GM19397 (cell line): Measurements from ENCODE around the gene TBC1D2.
"Not testable (repeated sequence)": the region's sequence is repeated elsewhere in the genome, so short reads cannot be mapped to it uniquely, and the experiment has no call there.

Source experiments
- ATAC-seq: cut with Tn5 transposase; IDR thresholded peaks from one replicate; pipeline ENCODE4 v1.9.1; 2021; ENCODE audit warnings: mild to moderate bottlenecking, moderate library complexity; ENCODE audit not compliant: unreplicated experiment

Gene TBC1D2

GRCh38 chr9:98271479-98271878 is 16.0 kb upstream of the TBC1D2 start:
- ATAC-seq = no peak

- not testable (repeated sequence) for ATAC-seq
Observed at GRCh38 chr9:98270284-98270683, 14.8 kb upstream of the TBC1D2 start.

DNA sequence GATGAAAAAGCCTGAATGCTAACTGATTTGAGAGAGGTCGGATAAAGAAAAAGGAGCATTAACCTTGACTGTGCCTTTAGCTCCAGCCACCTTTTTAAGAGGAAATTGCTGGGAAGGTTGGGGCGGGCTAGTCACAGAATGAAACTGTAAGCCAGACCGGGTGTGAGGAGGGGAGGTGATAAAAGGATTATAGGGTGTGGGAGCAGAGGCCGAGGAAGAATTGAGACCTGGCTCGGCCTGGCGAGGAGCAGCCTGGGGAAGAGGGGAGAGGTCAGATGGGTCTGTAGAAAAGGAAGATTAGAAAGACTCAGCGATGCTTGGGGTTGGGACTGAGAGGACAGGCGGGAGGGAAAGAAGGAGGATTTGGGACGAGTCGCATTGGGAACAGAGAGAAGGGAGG is 14.2 kb upstream of the TBC1D2 start:
- ATAC-seq = not testable (repeated sequence)

DNA sequence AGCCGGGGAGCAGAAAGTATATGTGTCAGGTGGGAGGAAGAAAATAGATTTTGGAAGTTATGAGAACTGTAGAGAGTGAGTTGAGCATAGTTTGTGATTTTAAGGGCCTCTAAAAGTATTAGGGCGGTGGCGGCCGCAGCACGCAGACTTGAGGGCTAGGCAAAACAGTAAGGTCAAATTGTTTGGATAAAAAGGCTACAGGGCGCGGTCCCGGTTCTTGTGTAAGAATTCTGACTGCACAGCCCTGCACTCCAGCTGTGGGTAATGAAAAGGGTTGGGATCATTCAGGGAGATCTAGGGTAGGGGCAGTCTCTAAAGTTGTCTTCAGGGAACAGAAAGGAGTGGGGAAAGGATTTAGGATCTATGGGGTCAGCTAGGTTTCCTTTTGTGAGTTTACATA is 12.1 kb upstream of the TBC1D2 start:
- not testable (repeated sequence) for ATAC-seq

DNA sequence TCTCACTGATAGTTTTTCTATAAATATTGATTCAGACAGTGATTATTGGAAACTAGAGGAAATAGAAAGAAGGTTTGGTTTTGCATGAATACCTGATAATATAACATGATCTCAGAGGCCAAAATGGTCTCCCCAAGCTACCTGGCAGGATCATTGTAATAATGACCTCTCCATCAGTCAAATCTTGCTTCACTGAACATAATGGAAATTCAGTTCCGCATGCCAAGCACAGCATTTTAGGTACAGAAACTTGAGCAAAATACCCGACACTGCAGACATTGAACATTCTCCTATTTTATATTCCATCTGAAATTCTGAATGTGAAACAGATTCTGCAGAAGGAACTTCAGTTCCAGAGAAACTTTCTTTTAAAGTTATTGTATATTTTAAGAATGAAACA is 9.1 kb upstream of the TBC1D2 start:
- ATAC-seq = no peak

DNA sequence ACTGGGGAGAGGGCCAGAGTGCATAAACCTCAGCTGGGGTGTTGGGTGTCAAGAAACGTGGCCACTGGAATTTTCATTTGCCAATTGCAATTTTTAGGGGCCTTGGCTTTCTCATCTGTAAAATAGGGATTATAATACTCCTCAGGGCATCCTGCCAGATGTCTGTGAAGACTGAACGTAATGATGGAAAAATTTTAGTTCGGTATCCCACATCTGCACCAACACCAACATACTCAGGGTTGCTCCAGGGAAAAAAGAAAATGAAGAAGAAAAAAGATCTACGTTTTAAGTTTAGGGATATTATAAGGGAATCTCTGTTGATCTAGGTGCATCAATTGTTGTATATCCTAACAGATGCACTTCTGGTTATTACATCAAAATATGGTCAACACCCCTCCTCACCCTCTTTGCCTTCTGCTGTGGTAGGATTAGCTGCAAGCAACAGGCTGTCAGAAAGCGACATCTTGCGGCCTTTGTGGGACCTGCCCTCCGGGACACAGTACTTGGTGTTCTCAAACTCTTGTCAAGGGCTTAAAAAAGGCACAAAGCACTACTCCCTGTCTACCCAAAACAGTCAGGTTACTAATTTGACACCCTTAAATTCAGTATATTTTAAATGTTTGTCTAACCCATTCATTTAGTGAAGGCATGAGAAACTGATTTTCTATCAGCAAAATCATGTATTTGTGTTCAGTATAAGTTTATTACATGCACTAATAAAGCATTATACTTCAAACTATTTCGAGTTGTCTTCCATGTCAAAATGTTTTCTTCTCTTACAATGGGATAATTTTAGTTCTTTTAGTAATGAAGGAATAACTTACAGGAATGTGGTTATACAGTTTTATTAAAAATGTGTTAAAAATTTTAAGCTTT is 8.3 kb upstream of the TBC1D2 start:
- no peak for ATAC-seq

DNA sequence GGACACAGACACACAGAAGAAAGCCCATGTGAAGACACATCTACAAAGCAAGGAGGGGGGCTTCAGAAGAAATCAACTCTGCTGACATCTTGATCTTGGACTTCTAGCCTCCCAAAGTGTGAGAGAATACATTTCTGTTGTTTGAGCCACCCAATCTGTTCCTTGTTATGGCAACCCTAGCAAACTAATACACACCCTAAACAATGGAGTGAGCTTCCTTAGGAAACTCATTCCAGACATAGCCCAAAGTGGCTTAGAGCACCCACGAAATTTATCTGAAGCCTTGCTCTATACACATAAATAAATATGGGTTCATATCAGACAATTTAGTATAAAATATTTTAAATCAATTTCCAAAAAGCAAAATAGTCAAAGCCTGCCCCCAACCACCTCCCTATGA is 7.6 kb upstream of the TBC1D2 start:
- no peak for ATAC-seq

DNA sequence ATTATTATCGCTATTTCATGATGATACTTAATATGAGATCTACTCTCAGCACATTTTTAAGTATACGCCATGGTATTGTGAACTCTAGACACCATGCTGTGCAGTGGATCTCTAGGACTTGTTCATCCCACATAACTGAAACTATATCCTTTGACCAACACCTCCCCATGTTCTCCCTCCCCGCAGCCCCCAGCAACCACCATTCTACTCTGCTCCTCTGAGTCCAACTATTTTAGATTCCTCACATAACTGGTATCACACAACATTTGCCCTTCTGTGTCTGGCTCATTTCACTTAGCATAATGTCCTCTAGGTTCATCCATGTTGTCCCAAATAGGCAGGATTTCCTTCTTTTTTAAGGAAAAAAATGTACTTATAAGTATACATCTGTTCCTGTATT is 6.6 kb upstream of the TBC1D2 start:
- ATAC-seq = no peak

DNA sequence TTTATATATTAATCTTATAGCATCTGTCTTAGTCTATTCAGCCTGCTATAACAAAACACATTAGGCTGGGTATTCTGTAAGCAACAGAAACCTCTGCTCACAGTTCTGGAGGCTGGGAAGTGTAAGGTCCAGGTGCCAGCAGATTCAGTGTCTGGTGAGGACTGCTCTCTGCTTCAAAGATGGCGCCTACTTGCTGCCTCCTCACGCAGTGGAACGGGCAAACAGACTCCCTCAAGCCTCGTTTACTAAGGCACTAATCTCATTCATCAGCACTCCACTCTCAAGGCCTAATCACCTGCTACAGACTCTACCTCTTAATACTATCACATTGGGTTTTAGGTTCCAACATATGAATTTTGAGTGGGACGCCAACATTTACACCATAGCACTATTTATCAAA is 5.2 kb upstream of the TBC1D2 start:
- no peak for ATAC-seq

DNA sequence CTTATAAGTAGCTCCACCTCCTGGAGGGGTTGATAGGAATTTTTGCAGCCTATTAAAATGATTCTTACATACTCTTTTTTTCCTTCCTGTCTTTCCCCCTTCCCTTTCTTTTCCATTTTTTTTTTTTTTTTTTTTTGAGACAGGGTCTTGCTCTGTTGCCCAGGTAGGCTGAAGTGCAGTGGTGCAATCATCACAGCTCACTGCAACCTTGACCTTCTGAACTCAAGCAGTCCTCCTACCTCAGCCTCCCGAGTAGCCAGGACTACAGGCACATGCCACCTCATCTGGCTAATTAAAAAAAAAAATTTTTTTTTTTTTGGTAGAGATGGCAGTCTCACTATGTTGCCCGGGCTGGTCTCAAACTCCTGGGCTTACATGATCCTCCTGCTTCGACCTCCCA is 4.3 kb upstream of the TBC1D2 start:
- no peak for ATAC-seq

DNA sequence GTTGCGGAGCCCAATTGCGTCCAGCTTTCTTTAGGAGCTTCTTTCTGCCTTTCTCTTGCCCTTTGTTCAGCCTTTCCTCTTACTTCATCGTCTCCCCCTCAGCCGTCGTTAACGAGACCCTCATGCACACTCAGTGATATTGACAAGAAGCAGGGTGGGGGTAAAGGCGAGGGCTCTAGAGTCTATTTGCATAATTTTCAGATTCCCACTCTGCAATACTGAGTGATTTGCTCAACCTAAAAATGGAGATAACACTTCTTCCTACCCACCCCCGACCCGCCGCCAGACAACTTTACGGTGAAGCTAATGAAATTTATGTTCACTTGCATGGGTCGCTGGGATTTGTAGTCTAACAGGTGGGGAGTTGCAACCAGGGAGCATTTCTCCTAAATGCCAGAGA is 1.3 kb upstream of the TBC1D2 start:
- ATAC-seq = no peak

- no peak for ATAC-seq
Observed at GRCh38 chr9:98255061-98255577, 330 bp downstream of the TBC1D2 start.

- no peak for ATAC-seq
Observed at GRCh38 chr9:98254228-98255060, 1.0 kb downstream of the TBC1D2 start.

DNA sequence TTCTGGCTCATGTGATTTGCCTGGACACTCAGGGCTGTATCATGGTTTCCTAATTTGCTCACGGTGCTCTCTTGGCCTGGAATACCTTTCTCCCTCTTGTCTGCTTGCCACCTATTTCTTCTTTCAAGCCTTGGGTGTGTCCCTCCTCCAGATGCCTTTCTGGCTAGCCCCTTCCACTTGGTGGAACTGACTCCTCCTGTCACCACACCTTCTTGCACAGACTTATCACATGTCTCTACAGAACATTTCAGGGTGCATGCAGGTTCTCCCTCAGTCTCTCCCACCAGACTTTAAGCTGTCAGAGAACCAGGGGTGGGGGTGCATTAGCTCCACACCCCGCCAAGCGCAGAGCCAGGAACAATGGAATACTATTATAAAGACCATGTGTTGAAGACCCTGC is 1.9 kb downstream of the TBC1D2 start:
- no peak for ATAC-seq

GRCh38 chr9:98251551-98251950 is 3.9 kb downstream of the TBC1D2 start:
- ATAC-seq = no peak

DNA sequence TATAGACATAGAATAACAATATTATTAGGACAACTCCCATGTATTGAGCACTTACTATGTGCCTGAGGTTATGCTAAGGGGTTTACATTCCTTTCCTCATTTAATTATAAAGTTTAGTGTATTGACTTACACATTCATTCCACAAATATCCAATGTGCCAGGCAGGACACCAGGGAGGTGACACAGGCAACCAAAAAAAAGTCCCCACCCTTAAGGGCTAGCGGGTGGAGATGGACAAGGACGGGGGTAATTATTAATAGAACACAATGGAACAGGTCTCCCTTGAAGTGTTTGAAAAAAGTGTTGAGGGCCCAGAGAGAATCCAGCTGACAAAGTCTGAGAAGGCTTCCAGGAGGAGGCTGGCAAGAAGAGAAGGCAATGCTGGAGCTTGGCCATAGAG is 5.7 kb downstream of the TBC1D2 start:
- no peak for ATAC-seq

GRCh38 chr9:98248737-98249474 is 6.5 kb downstream of the TBC1D2 start:
- no peak for ATAC-seq

DNA sequence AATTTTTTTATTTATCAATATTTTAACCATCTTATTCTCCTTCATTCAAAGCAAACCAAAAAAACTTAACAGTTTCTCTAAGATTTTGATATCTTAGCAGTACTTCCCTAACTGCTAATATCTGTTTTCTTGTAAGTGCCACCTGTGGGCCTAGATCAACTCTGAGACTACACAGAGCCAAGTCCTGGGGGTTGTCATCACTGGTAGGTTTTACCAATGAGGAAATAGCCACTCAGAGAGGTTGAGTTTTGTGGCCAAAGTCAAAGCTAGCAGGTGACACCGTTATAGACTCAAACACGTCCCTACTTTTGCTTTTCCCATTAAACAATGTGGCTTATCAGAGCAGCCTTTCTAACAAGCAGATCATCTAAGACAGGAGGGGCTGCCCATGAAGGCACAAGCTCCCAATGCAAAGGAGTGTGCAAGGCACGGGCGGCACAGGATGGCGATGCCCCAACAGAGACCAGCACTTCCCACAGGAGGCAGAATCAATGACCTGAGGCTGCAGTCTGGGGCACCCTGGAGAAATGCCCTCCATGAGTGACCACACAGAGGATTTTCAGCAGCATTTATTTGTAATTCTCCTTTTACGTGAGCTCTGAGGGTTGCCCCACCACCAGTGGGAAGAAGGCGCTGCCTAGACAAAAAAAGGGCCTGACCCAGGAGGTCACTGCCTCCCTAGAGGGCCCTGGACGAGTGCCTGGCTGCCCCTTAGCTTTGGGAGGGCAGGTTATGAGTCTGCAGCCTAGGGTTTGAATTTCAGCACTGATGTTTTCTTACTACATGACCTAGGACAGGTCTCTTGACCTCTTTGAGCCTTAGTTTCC is 7.4 kb downstream of the TBC1D2 start:
- ATAC-seq = no peak

DNA sequence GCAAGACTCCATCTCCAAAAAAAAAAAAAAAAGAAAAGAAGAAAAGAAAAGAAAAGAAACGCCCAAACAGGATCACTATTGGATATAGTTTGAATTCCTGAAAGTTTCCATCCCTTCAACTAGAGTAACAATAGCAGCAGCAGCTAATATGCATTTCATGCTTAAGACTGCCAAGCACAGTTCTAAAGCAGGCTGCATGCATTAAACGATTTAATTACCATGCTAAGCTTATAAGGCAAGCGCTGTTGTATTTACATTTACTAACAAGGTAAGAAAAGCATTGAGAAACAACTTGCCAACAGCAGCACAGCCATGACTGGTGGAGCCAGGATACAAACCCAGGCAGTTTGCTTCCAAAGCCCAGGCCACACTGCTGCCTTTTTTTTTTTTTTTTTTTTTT is 13.0 kb downstream of the TBC1D2 start:
- no peak for ATAC-seq
